Heart left ventricle (tissue), 16 donors: ENCODE data around the gene ZRANB1. TPM values are rescaled to one million over a fixed set of nuclear protein-coding genes. Genes with fewer than 3 reads are reported as not detected.
A peak's percentile ranks its signal among the peaks of the same experiment; 100 is the strongest.

Experiments used
- ATAC-seq, 4 donors: fragments of 200-7000 bp; cut with Tn5 transposase; one replicate each; pipeline ENCODE4 v1.9.1; 2020 to 2022; ENCODE audit warnings: moderate library complexity in 4 of 4, mild to moderate bottlenecking in 3 of 4, moderate number of reproducible peaks in 1 of 4
- DNase-seq, 5 donors: peaks; one replicate each; pipeline ENCODE4 v3.0.0-alpha.2; 2020
- H3K27ac ChIP-seq, 12 donors: fragments of 200-600 bp; sonication (generic) in 4 of 12; one replicate each; pipeline versions ENCODE4 v1.5.0 to v1.8.0; 2016 to 2022; ENCODE audit warnings: mild to moderate bottlenecking in 2 of 12
- H3K27me3 ChIP-seq, 9 donors: fragments of 200-600 bp; sonication (generic) in 2 of 9; one replicate each; pipeline versions ENCODE4 v1.5.1 to v1.8.0; 2016 to 2022; ENCODE audit warnings: mild to moderate bottlenecking in 3 of 9
- H3K36me3 ChIP-seq, 9 donors: fragments of 200-600 bp; sonication (generic) in 2 of 9; one replicate each; pipeline versions ENCODE4 v1.5.0 to v1.8.0; 2018 to 2022; ENCODE audit warnings: mild to moderate bottlenecking in 2 of 9
- H3K4me1 ChIP-seq, 12 donors: fragments of 200-600 bp; sonication (generic) in 4 of 12; one replicate each; pipeline versions ENCODE4 v1.5.0 to v1.8.0; 2016 to 2022; ENCODE audit warnings: mild to moderate bottlenecking in 3 of 12
- H3K4me3 ChIP-seq, 12 donors: fragments of 200-600 bp; sonication (generic) in 4 of 12; one replicate each; pipeline versions ENCODE4 v1.5.0 to v1.8.0; 2017 to 2022; ENCODE audit warnings: mild to moderate bottlenecking in 9 of 12, moderate library complexity in 4 of 12
- H3K9me3 ChIP-seq, 12 donors: fragments of 200-600 bp; sonication (generic) in 4 of 12; one replicate each; pipeline versions ENCODE4 v1.5.0 to v1.8.0; 2016 to 2022; ENCODE audit warnings: mild to moderate bottlenecking in 1 of 12
- POLR2A ChIP-seq, 2 donors: fragments of 450-650 bp; IDR thresholded peaks; one replicate each; pipeline ENCODE4 v1.6.1; 2017; ENCODE audit warnings: antibody characterized with exemption in 2 of 2, mild to moderate bottlenecking in 2 of 2, moderate library complexity in 2 of 2
- WGBS, 4 donors: extraction: QIAGEN DNeasy Blood & Tissue Kit in 2 of 4; methylation state at CpG; one replicate each; pipeline versions ENCODE4 v1.1.5 to v1.1.7; 2013 to 2018; 5-methylcytosine and 5-hydroxymethylcytosine counted together
- intact Hi-C, 10 donors: fragments of 100-400 bp; cut with DNase I; formaldehyde crosslinking; loops; one replicate each; pipeline versions ENCODE4 v1.11.1 to v1.14.2; 2022
- polyA plus RNA-seq, 2 donors: library from polyadenylated mRNA; stranded (reverse); fragments of 200-250 nt; gene quantifications; one replicate each; pipeline ENCODE4 v1.2.3, GENCODE V29; 2013
- total RNA-seq, 9 donors: library from RNA; depleted of rRNA in 2 of 9; stranded (reverse); fragments of >200 nt in 2 of 9; fragmentation: NEBNext Ultra II Directional in 3 of 9; extraction: Animal tissue kit (Norgen Biotek cat#: 25700) in 3 of 9; gene quantifications; one replicate each; pipeline versions ENCODE4 v1.1.0 to v1.2.4, GENCODE V29; 2016 to 2023
- TF ChIP-seq, protein P1 (sequence below), 12 donors: fragments of 200-600 bp; sonication (generic) in 4 of 12; IDR thresholded peaks; one replicate each; pipeline versions ENCODE4 v1.5.0 to v1.8.0; 2018 to 2022; ENCODE audit warnings: antibody characterized with exemption in 12 of 12, mild to moderate bottlenecking in 5 of 12
- donor health status: ischemic (EF 13 %, LVEDD 7.1; RV severe dilation, severe dysfunction).
- donor health status: healthy with polysubstance abuse.
- donor health status: DM: no; HTN: yes; CAD: no.
- donor health status: DM: no; HTN: no; CAD: no.
- donor health status: ischemic (EF 25% LVEDD 6.9; RV normal size, moderate dysfunction).
- donor health status: ischemic (EF 25% LVEDD 5.7; RV mildly dilated, moderate dysfunction).
- donor health status: healthy.
- donor health status: DM: yes; HTN: yes; CAD: no.
- donor health status: ischemic (EF 35%, LVEDD 5.7; RV mildly dilated, moderate dysfunction).
- donor health status: nonischemic (EF 11% LVEDD 7.7; RV severe dilation, severe dysfunction).
- donor health status: DM: yes; HTN: yes; CAD: no.
- donor health status: PGD.
- donor health status: ischemic (EF 29% LVEDD 5.4; RV normal size, mild dysfunction).
- donor health status: nonischemic (EF 23%, LVEDD 6.1; RV moderate dilation, normal function).

The ZRANB1 gene
- total and polyA plus RNA-seq, 11 donors = 11.4 to 31.3 (median 25.6) TPM

DNA sequence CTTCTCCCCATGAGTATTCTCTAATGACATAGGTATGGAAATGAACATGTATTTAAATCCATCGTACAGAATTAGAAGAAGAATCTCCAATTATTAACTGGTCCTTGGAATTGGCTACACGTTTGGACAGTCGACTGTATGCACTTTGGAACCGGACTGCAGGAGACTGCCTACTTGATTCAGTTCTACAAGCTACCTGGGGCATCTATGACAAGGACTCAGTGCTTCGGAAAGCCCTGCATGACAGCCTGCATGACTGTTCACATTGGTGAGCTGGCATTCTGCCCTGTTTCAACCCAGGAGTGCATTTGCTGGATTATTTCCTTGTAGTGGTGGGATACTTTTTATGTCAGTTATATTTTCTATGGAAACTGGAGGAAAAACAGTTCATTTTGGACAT lies 32.2 kb downstream of the ZRANB1 start:
- TF ChIP-seq, protein P1, sequence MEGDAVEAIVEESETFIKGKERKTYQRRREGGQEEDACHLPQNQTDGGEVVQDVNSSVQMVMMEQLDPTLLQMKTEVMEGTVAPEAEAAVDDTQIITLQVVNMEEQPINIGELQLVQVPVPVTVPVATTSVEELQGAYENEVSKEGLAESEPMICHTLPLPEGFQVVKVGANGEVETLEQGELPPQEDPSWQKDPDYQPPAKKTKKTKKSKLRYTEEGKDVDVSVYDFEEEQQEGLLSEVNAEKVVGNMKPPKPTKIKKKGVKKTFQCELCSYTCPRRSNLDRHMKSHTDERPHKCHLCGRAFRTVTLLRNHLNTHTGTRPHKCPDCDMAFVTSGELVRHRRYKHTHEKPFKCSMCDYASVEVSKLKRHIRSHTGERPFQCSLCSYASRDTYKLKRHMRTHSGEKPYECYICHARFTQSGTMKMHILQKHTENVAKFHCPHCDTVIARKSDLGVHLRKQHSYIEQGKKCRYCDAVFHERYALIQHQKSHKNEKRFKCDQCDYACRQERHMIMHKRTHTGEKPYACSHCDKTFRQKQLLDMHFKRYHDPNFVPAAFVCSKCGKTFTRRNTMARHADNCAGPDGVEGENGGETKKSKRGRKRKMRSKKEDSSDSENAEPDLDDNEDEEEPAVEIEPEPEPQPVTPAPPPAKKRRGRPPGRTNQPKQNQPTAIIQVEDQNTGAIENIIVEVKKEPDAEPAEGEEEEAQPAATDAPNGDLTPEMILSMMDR (IDR thresholded peaks at IDR 0.05) = no peak
- TF ChIP-seq POLR2A (IDR thresholded peaks at IDR 0.05) = no peak
- Histone ChIP-seq H3K9me3 (no peaks in the 10 kb centered on the region), H3K36me3 (peaks cover 0 to 52% (median 22%) of the 10 kb centered on the region in 9 donors), H3K27ac (no peak overlapping the region), H3K4me1 (peaks cover 0 to 36% (median 26%) of the 10 kb centered on the region in 12 donors), H3K4me3 (no peak overlapping the region), H3K27me3 (no peaks in the 10 kb centered on the region)
- ATAC-seq = no peak
- no peak for DNase-seq
- 68 to 82% (median 79%) methylated on average over 5 of the region's 5 CpGs for WGBS, 4 donors
- intact Hi-C loops = loop anchor here in 2 of 10 donors (5.0 to 10.0 kb wide), 2 partner anchors 57 to 831 kb away; no protein-coding TSS in a partner anchor

DNA sequence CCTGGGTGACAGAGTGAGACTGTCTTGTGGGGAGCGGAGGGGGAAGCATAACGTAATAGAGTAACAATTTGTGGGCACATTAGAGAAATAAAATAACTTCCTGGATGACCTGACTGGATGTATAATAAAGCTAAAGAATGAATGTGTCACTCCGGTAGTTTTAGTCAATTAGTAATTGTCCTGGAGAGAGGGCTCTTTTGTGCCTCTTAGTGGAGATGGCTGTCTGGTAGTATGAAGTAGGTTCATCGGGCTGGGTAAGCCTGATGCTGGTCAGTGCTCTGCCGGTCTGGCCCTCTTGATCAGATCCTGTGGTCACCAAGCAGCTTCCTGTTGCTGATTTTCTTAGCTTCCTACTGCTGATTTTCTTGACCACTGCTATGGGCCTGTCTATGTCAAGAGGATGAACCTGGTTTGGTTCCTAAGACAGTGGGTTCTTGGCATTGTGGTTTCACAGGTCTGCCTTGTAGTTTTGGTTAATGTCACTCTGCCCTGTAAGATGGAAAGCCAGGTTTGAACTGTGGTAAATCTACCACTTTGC lies 34.1 kb downstream of the ZRANB1 start:
- Histone ChIP-seq H3K9me3 (no peaks in the 10 kb centered on the region), H3K4me1 (peaks cover 0 to 23% (median 13%) of the 10 kb centered on the region in 12 donors), H3K36me3 (peaks cover 0 to 57% (median 23%) of the 10 kb centered on the region in 9 donors), H3K27me3 (no peaks in the 10 kb centered on the region), H3K27ac (no peak overlapping the region), H3K4me3 (no peak overlapping the region)
- DNase-seq = no peak
- ATAC-seq = peak in 1 of 4 donors; percentile 49
- 72 to 88% (median 85%) methylated on average over 5 of the region's 5 CpGs for WGBS, 4 donors
- no peak for TF ChIP-seq POLR2A (IDR thresholded peaks at IDR 0.05)
- TF ChIP-seq, protein P1 (IDR thresholded peaks at IDR 0.05) = no peak
- intact Hi-C loops = loop anchor here in 1 of 10 donors (10.0 kb wide), 1 partner anchor 829 kb away; no protein-coding TSS in a partner anchor

DNA sequence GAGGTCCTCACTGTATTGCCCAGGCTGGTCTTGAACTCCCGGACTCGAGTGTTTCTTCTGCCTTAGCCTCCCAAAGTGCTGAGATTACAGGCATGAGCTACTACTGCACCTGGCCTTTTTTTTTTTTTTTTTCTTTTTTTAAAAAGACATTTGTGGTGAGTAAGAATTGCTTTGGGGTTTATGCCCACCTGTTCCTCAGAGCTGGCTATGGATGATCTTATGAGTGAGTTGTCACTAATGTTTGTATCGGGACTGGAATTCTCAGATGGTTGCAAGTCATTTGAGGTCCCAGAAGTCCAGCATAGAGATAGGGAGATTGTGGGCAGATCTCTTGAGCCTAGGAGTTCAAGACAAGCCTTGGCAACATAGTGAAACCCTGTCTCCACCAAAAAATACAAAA lies 35.2 kb downstream of the ZRANB1 start:
- intact Hi-C loops = loop anchor here in 1 of 10 donors (10.0 kb wide), 1 partner anchor 828 kb away; no protein-coding TSS in a partner anchor
- Histone ChIP-seq H3K36me3 (peaks cover 0 to 64% (median 34%) of the 10 kb centered on the region in 9 donors), H3K4me3 (no peak overlapping the region), H3K27me3 (no peaks in the 10 kb centered on the region), H3K4me1 (peaks cover 0 to 15% (median 2%) of the 10 kb centered on the region in 12 donors), H3K9me3 (no peaks in the 10 kb centered on the region), H3K27ac (no peak overlapping the region)
- no peak for DNase-seq
- TF ChIP-seq, protein P1 (IDR thresholded peaks at IDR 0.05) = no peak
- TF ChIP-seq POLR2A (IDR thresholded peaks at IDR 0.05) = no peak
- 83 to 99% (median 95%) methylated on average over 3 of the region's 3 CpGs for WGBS, 4 donors
- no peak for ATAC-seq

DNA sequence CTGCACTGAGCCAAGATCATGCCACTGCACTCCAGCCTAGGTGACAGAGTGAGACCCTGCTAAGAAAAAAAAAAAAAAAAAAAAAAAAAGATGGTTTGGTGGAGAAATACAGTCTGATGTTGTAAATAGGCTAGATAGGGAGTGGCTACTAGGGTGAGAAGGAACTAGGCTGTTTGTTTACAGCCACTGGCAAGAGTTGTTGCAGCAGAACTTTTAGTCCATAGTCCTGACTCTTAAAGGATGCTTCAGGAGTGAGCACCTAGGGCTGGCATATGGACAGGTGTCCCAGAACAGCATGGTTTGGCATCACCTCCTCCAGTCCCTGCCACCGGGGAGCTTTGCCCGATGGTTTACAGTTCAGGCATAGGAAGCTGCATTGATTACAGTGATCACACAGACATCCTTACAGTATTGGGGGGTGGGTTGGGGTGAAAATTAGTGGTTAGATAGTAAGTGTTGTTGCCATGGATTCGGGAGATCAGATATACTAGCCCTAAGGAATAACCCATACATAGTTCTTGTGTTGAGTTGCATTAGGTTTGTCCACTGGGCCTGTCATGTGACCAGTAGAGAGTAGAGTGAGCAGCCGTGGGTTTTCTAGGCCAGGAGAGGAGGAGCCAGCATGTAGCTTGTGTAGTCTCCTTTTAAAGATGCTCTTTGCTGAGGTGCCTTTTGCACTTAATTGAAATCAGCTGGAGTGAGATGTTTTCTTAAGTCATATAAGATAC lies 35.9 kb downstream of the ZRANB1 start:
- 66 to 75% (median 73%) methylated on average over 4 of the region's 4 CpGs for WGBS, 4 donors
- H3K4me1 ChIP-seq = peaks cover 0 to 15% (median 0%) of the 10 kb centered on the region in 12 donors
- no peak overlapping the region for H3K27ac ChIP-seq
- intact Hi-C loops = loop anchor here in 1 of 10 donors (10.0 kb wide), 1 partner anchor 827 kb away; no protein-coding TSS in a partner anchor
- TF ChIP-seq POLR2A (IDR thresholded peaks at IDR 0.05) = no peak
- peaks cover 0 to 64% (median 41%) of the 10 kb centered on the region in 9 donors for H3K36me3 ChIP-seq
- no peak overlapping the region for H3K4me3 ChIP-seq
- H3K27me3 ChIP-seq = no peaks in the 10 kb centered on the region
- DNase-seq = no peak
- ATAC-seq = peak in 3 of 4 donors; percentile 57 to 69 (median 66)
- H3K9me3 ChIP-seq = no peaks in the 10 kb centered on the region
